Measurements from ENCODE around the gene PCDHB16. TPM values are rescaled to one million over a fixed set of nuclear protein-coding genes. Genes with fewer than 3 reads are reported as not detected.
"Not testable (repeated sequence)": the region's sequence is repeated elsewhere in the genome, so short reads cannot be mapped to it uniquely, and the experiment has no call there.

Gene PCDHB16
- total RNA-seq, 1 donor from 2014 or later: not detected

DNA sequence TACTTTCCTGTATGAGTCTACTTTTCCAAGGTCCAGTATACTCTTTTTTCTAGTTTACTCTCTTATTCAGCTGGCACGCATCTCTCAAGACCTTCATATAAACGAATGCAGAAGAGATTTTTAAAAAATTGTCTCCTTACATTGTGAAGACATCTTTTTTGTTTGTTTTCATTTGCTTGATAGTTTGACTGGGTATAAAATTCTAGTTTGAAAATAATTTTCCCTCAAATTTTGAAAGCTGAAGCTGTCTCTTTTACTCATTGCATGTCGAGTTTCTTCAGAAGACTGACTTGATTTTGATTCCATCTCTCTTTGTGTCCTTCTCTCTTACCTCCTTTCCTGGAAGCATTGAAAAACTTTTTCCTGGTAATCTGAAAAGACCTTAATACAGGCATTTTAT is 14.2 kb downstream of the PCDHB16 start:
- CTCF ChIA-PET: no interaction called here
- TF ChIP-seq, protein P1, sequence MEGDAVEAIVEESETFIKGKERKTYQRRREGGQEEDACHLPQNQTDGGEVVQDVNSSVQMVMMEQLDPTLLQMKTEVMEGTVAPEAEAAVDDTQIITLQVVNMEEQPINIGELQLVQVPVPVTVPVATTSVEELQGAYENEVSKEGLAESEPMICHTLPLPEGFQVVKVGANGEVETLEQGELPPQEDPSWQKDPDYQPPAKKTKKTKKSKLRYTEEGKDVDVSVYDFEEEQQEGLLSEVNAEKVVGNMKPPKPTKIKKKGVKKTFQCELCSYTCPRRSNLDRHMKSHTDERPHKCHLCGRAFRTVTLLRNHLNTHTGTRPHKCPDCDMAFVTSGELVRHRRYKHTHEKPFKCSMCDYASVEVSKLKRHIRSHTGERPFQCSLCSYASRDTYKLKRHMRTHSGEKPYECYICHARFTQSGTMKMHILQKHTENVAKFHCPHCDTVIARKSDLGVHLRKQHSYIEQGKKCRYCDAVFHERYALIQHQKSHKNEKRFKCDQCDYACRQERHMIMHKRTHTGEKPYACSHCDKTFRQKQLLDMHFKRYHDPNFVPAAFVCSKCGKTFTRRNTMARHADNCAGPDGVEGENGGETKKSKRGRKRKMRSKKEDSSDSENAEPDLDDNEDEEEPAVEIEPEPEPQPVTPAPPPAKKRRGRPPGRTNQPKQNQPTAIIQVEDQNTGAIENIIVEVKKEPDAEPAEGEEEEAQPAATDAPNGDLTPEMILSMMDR (IDR thresholded peaks at IDR 0.05): no peak
- POLR2A ChIA-PET: no interaction called here
- no peak for DNase-seq
- intact Hi-C loops (cut with micrococcal nuclease): no loop called here
- no peak overlapping the region for H3K27ac Mint-ChIP-seq
- peaks cover 24% of the 10 kb centered on the region for H3K27me3 Mint-ChIP-seq
- no peak overlapping the region for H3K4me3 Mint-ChIP-seq
- H3K9me3 Mint-ChIP-seq: peaks cover 37% of the 10 kb centered on the region
- H3K36me3 Mint-ChIP-seq (ENCODE audit: low read depth): peaks cover 4% of the 10 kb centered on the region
- no peak for ATAC-seq (ENCODE audit: low read depth)
- H3K4me1 Mint-ChIP-seq: no peaks in the 10 kb centered on the region

- Mint-ChIP-seq H3K27me3 (peaks cover 7% of the 10 kb centered on the region), H3K27ac (no peak within 1 kb of the TSS), H3K9me3 (peaks cover 33% of the 10 kb centered on the region), H3K4me3 (no peak within 1 kb of the TSS), H3K36me3 (ENCODE audit: low read depth) (peaks cover 2% of the 10 kb centered on the region), H3K4me1 (no peaks in the 10 kb centered on the region)
- DNase-seq (no peak), ATAC-seq (ENCODE audit: low read depth) (no peak)
- CTCF ChIA-PET: no interaction called here
- POLR2A ChIA-PET: no interaction called here
- TF ChIP-seq, protein P1 (IDR thresholded peaks at IDR 0.05): no peak
- intact Hi-C loops (cut with micrococcal nuclease): no loop called here
These were observed 17.4 kb downstream of the PCDHB16 start, which contains the start of gene PCDHB11 for GRCh38 chr5:141199359-141200235. Gene PCDHB11 (plus strand): TSS chr5:141199627. CDS start chr5:141199775, 148 bp downstream.

DNA sequence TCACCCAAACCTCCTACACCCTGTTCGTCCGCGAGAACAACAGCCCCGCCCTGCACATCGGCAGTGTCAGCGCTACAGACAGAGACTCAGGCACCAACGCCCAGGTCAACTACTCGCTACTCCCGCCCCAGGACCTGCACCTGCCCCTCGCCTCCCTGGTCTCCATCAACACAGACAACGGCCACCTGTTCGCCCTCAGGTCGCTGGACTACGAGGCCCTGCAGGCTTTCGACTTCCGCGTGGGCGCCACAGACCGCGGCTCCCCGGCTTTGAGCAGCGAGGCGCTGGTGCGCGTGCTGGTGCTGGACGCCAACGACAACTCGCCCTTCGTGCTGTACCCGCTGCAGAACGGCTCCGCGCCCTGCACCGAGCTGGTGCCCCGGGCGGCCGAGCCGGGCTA is 18.9 kb downstream of the PCDHB16 start:
- CTCF ChIA-PET; ATAC-seq (ENCODE audit: low read depth); intact Hi-C loops (cut with micrococcal nuclease); DNase-seq; H3K27me3 Mint-ChIP-seq; H3K4me1 Mint-ChIP-seq; H3K36me3 Mint-ChIP-seq (ENCODE audit: low read depth); POLR2A ChIA-PET; H3K27ac Mint-ChIP-seq; H3K4me3 Mint-ChIP-seq: not testable (repeated sequence)
- H3K9me3 Mint-ChIP-seq: peaks cover 30% of the 10 kb centered on the region

- POLR2A ChIA-PET; H3K4me3 Mint-ChIP-seq; ATAC-seq (ENCODE audit: low read depth); H3K27me3 Mint-ChIP-seq; intact Hi-C loops (cut with micrococcal nuclease); H3K36me3 Mint-ChIP-seq (ENCODE audit: low read depth); H3K4me1 Mint-ChIP-seq; DNase-seq; CTCF ChIA-PET; H3K27ac Mint-ChIP-seq: not testable (repeated sequence)
- H3K9me3 Mint-ChIP-seq: peaks cover 25% of the 10 kb centered on the region
These were observed 19.5 kb downstream of the PCDHB16 start for GRCh38 chr5:141201646-141202045.

GRCh38 chr5:141208478-141208877 is 26.3 kb downstream of the PCDHB16 start, which contains the start of gene PCDHB12:
Gene PCDHB12 (plus strand): TSS chr5:141208719. CDS start chr5:141208908, 189 bp downstream.
- ATAC-seq (ENCODE audit: low read depth): no peak
- CTCF ChIA-PET: interaction anchor here (1.0 kb wide), 1 partner anchor 356 kb away, joined by 3 read pairs; no protein-coding TSS in a partner anchor
- Mint-ChIP-seq H3K36me3 (ENCODE audit: low read depth) (no peaks in the 10 kb centered on the region), H3K27me3 (peaks cover 36% of the 10 kb centered on the region), H3K9me3 (peaks cover 6% of the 10 kb centered on the region), H3K27ac (no peak within 1 kb of the TSS), H3K4me3 (no peak within 1 kb of the TSS), H3K4me1 (no peaks in the 10 kb centered on the region)
- intact Hi-C loops (cut with micrococcal nuclease): loop anchor here (1.0 kb wide), 1 partner anchor 356 kb away; no protein-coding TSS in a partner anchor
- TF ChIP-seq, protein P1 (IDR thresholded peaks at IDR 0.05): no peak
- DNase-seq: no peak
- POLR2A ChIA-PET: no interaction called here

DNA sequence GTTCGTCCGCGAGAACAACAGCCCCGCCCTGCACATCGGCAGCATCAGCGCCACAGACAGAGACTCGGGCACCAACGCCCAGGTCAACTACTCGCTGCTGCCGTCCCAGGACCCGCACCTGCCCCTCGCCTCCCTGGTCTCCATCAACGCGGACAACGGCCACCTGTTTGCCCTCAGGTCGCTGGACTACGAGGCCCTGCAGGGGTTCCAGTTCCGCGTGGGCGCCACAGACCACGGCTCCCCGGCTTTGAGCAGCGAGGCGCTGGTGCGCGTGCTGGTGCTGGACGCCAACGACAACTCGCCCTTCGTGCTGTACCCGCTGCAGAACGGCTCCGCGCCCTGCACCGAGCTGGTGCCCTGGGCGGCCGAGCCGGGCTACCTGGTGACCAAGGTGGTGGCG is 28.1 kb downstream of the PCDHB16 start:
- H3K36me3 Mint-ChIP-seq (ENCODE audit: low read depth); ATAC-seq (ENCODE audit: low read depth); DNase-seq; CTCF ChIA-PET; H3K4me3 Mint-ChIP-seq; H3K27ac Mint-ChIP-seq; H3K9me3 Mint-ChIP-seq; H3K4me1 Mint-ChIP-seq; intact Hi-C loops (cut with micrococcal nuclease): not testable (repeated sequence)
- peaks cover 41% of the 10 kb centered on the region for H3K27me3 Mint-ChIP-seq
- POLR2A ChIA-PET: interaction anchor here (0.5 kb wide), 1 partner anchor 107 kb away, joined by 4 read pairs; no protein-coding TSS in a partner anchor

- H3K4me1 Mint-ChIP-seq; intact Hi-C loops (cut with micrococcal nuclease); H3K27ac Mint-ChIP-seq; DNase-seq; CTCF ChIA-PET; H3K4me3 Mint-ChIP-seq; ATAC-seq (ENCODE audit: low read depth); H3K36me3 Mint-ChIP-seq (ENCODE audit: low read depth): not testable (repeated sequence)
- peaks cover 42% of the 10 kb centered on the region for H3K27me3 Mint-ChIP-seq
- peaks cover 11% of the 10 kb centered on the region for H3K9me3 Mint-ChIP-seq
- POLR2A ChIA-PET: interaction anchor here (0.5 kb wide), 1 partner anchor 106 kb away, joined by 4 read pairs; no protein-coding TSS in a partner anchor
These were observed 28.7 kb downstream of the PCDHB16 start for GRCh38 chr5:141210849-141211248.

- H3K4me3 Mint-ChIP-seq; POLR2A ChIA-PET; ATAC-seq (ENCODE audit: low read depth); CTCF ChIA-PET; H3K4me1 Mint-ChIP-seq; H3K36me3 Mint-ChIP-seq (ENCODE audit: low read depth); DNase-seq; intact Hi-C loops (cut with micrococcal nuclease); H3K27ac Mint-ChIP-seq: not testable (repeated sequence)
- Mint-ChIP-seq H3K27me3 (peaks cover 36% of the 10 kb centered on the region), H3K9me3 (peaks cover 15% of the 10 kb centered on the region)
These were observed 31.6 kb downstream of the PCDHB16 start, which contains the start of gene PCDHB13 for GRCh38 chr5:141213656-141214339. Gene PCDHB13 (plus strand): TSS chr5:141213919. CDS start chr5:141214124, 205 bp downstream.

DNA sequence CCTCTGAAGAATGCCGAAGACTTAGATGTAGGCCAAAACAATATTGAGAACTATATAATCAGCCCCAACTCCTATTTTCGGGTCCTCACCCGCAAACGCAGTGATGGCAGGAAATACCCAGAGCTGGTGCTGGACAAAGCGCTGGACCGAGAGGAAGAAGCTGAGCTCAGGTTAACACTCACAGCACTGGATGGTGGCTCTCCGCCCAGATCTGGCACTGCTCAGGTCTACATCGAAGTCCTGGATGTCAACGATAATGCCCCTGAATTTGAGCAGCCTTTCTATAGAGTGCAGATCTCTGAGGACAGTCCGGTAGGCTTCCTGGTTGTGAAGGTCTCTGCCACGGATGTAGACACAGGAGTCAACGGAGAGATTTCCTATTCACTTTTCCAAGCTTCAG is 32.4 kb downstream of the PCDHB16 start:
- not testable (repeated sequence) for H3K4me1 Mint-ChIP-seq

More for the DNA sequence above, 32.4 kb downstream of the PCDHB16 start:
- CTCF ChIA-PET; H3K27ac Mint-ChIP-seq; H3K4me3 Mint-ChIP-seq; intact Hi-C loops (cut with micrococcal nuclease); POLR2A ChIA-PET; DNase-seq; ATAC-seq (ENCODE audit: low read depth); H3K36me3 Mint-ChIP-seq (ENCODE audit: low read depth): not testable (repeated sequence)
- Mint-ChIP-seq H3K9me3 (peaks cover 19% of the 10 kb centered on the region), H3K27me3 (peaks cover 31% of the 10 kb centered on the region)
